GM12878 (cell line): ENCODE results near the gene CLIC6. TPM values are rescaled to one million over a fixed set of nuclear protein-coding genes. Genes with fewer than 3 reads are reported as not detected.

Experiments used
- ATAC-seq: fragments of 200-7000 bp; cut with Tn5 transposase; 3 replicates; pipeline ENCODE4 v1.9.1; 2020; ENCODE audit warnings: mild to moderate bottlenecking, moderate library complexity
- BruUV-seq: library from RNA; stranded (reverse); fragments of 400-500 nt; replicated peaks from 2 replicates; lab custom pipeline; 2021; lab: Mats Ljungman, UMichigan
- CTCF ChIA-PET: fragments of 300-600 bp; sonication (Branson Sonifier 250); formaldehyde crosslinking; extraction: SDS; loops from one replicate; lab custom pipeline; 2021; ENCODE audit warnings: inconsistent platforms; lab: Yijun Ruan, JAX
- POLR2A ChIA-PET: fragments of 350-600 bp; formaldehyde crosslinking; extraction: SDS; loops from one replicate; lab custom pipeline; 2021; ENCODE audit warnings: inconsistent platforms; lab: Charles Lee
- RAD21 ChIA-PET: fragments of 300-600 bp; sonication (Branson Sonifier 250); formaldehyde crosslinking; loops from one replicate; lab custom pipeline; 2023; ENCODE audit warnings: antibody characterized with exemption; ENCODE audit not compliant: unreplicated experiment; lab: Charles Lee
- SMC1A ChIA-PET: fragments of 300-600 bp; sonication (Branson Sonifier 250); formaldehyde crosslinking; loops from one replicate; lab custom pipeline; 2023; ENCODE audit not compliant: unreplicated experiment, uncharacterized antibody; lab: Charles Lee
- DNase-seq: peaks from one replicate; pipeline ENCODE4 v3.0.0-alpha.2; 2011; ENCODE audit warnings: low read depth, low spot score
- FAIRE-seq: peaks from 3 replicates; lab custom pipeline; 2011; peaks lifted over from hg19 to GRCh38; lab: Jason Lieb, UNC
- H2AFZ ChIP-seq: 2 replicates; pipeline ENCODE4 v1.6.0; 2011; ENCODE audit warnings: low read depth, low read length, control low read depth; ENCODE audit not compliant: control insufficient read depth
- H3K27ac ChIP-seq: 2 replicates; pipeline ENCODE4 v1.5.1; 2011; ENCODE audit warnings: control low read depth; ENCODE audit not compliant: control insufficient read depth, insufficient read depth
- H3K27me3 ChIP-seq, 2 experiments: replicated peaks in 1 of 2; 2 replicates each; pipeline versions ENCODE4 v1.6.0 to v1.6.1; 2011; ENCODE audit warnings: low read length in 1 of 2; ENCODE audit not compliant: control insufficient read depth in 2 of 2, insufficient read depth in 2 of 2
- H3K36me3 ChIP-seq, 2 experiments: 2 replicates each; pipeline ENCODE4 v1.5.1; 2011; ENCODE audit warnings: low read length in 1 of 2; ENCODE audit not compliant: control insufficient read depth in 2 of 2, insufficient read depth in 2 of 2
- H3K4me1 ChIP-seq: 2 replicates; pipeline ENCODE4 v1.6.1; 2011; ENCODE audit warnings: mild to moderate bottlenecking, low read length, moderate library complexity, mixed read lengths; ENCODE audit not compliant: control insufficient read depth, insufficient read depth
- H3K4me2 ChIP-seq: 2 replicates; pipeline ENCODE4 v1.6.0; 2011; ENCODE audit warnings: control low read depth; ENCODE audit not compliant: control insufficient read depth, insufficient read depth
- H3K4me3 ChIP-seq: fragments of 200-600 bp; sonication (generic); 2 replicates; pipeline ENCODE4 v1.5.1; 2016
- H3K79me2 ChIP-seq: 2 replicates; pipeline ENCODE4 v1.6.0; 2011; ENCODE audit warnings: low read length; ENCODE audit not compliant: control insufficient read depth, insufficient read depth
- H3K9ac ChIP-seq: 2 replicates; pipeline ENCODE4 v1.8.0; 2011; ENCODE audit warnings: low read length, control low read depth, mixed read lengths; ENCODE audit not compliant: control insufficient read depth, insufficient read depth
- H3K9me3 ChIP-seq: replicated peaks from 3 replicates; pipeline ENCODE4 v1.5.1; 2011; ENCODE audit warnings: mild to moderate bottlenecking, low read length; ENCODE audit not compliant: control insufficient read depth, insufficient read depth
- H4K20me1 ChIP-seq: 2 replicates; pipeline ENCODE4 v1.6.0; 2011; ENCODE audit not compliant: control insufficient read depth, insufficient read depth
- CHD2 ChIP-seq: IDR thresholded peaks from 2 replicates; pipeline ENCODE4 v1.6.1; 2011; ENCODE audit warnings: low read depth, low read length, improper control_type of control experiment, borderline replicate concordance
- EED ChIP-seq: sonication (generic); IDR thresholded peaks from 2 replicates; pipeline ENCODE4 v1.6.1; 2016; ENCODE audit warnings: antibody characterized with exemption, low read depth
- FOXM1 ChIP-seq: IDR thresholded peaks from 2 replicates; pipeline ENCODE4 v1.6.1; 2012; ENCODE audit warnings: low read depth, mild to moderate bottlenecking, inconsistent platforms, low read length, moderate library complexity
- GATAD2B ChIP-seq: fragments of 450-650 bp; conservative IDR thresholded peaks from 2 replicates; pipeline ENCODE4 v1.6.1; 2017; ENCODE audit warnings: low read depth, mild to moderate bottlenecking, moderate library complexity
- NBN ChIP-seq: fragments of 450-650 bp; IDR thresholded peaks from 2 replicates; pipeline ENCODE4 v1.6.1; 2016
- YY1 ChIP-seq: IDR thresholded peaks from 2 replicates; pipeline ENCODE4 v1.6.1; 2011; ENCODE audit warnings: low read depth, mild to moderate bottlenecking, low read length
- ZBTB4 ChIP-seq: fragments of 450-650 bp; formaldehyde crosslinking; IDR thresholded peaks from 2 replicates; pipeline ENCODE4 v1.4.0; 2022; ENCODE audit warnings: mild to moderate bottlenecking, moderate library complexity
- WGBS: methylation state at CpG from one replicate; pipeline ENCODE4 v1.1.6; 2016; ENCODE audit warnings: low lambda C conversion rate; ENCODE audit not compliant: insufficient replicate concordance, insufficient coverage; ENCODE audit errors: missing lambda C conversion rate; 5-methylcytosine and 5-hydroxymethylcytosine counted together
- in situ Hi-C: fragments of 300-500 bp; cut with MboI; formaldehyde crosslinking; loops from 9 replicates; pipeline ENCODE4 v1.14.3; 2018; ENCODE audit warnings: mixed read lengths
- intact Hi-C: fragments of 100-400 bp; cut with micrococcal nuclease; formaldehyde crosslinking; loops from one replicate; pipeline ENCODE4 v1.14.2; 2022; ENCODE audit not compliant: unreplicated experiment
- polyA plus RNA-seq, 11 experiments: library from polyadenylated mRNA; depleted of rRNA in 4 of 11; unstranded in 6 of 11; stranded (reverse) in 5 of 11; fragments of >200 nt; fragmentation: Nextera tagmentation in 4 of 11; fragmentation: Illumina TruSeq in 1 of 11; extraction: Ambion mirVana in 4 of 11; extraction: Trizol in 1 of 11; gene quantifications; 1 replicate in 1 of 11; 2 replicates in 10 of 11; pipeline versions ENCODE4 v1.2.1 to v1.2.3, GENCODE V29; 2011 to 2016; ENCODE audit warnings: inconsistent platforms in 2 of 11, missing spikeins in 2 of 11, low read depth in 1 of 11
- total RNA-seq, 4 experiments: library from RNA; depleted of rRNA in 3 of 4; stranded (reverse); fragments of >200 nt in 3 of 4; fragmentation: Illumina TruSeq in 1 of 4; extraction: Trizol in 1 of 4; gene quantifications; 2 replicates each; pipeline versions ENCODE4 v1.2.1 to v1.2.3, GENCODE V29; 2013 to 2021

CLIC6 gene
- total and polyA plus RNA-seq, 10 of the 15 experiments (the other 5 are each of a cell fraction or from before 2014, with no cell fraction given) = 5.7 to 34.1 (median 11.2) TPM

DNA sequence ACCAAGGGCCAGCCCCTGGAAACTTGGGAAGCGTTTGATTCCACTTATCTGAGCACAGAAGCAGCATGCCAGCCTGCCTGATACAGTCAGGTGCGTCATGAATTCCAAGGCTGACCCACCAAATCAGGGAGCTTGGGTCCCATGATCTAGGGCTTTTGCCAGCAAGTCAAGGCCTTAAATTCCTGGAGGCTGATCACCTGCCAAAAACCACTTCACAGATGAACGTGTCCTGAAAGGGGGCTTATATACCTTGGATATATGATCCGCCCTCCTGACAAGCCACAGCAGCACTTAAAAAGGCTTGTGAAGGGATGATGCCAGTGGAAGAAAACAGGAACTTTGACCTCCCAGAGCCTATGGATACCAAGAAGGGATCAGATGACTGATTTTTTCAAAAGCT lies 24.0 kb upstream of the CLIC6 start:
- no peak for FAIRE-seq
- Histone ChIP-seq H3K79me2 (no peaks in the 10 kb centered on the region), H3K27ac (no peak overlapping the region), H3K36me3 (no peaks in the 10 kb centered on the region), H3K9ac (no peak overlapping the region), H4K20me1 (no peaks in the 10 kb centered on the region)
- WGBS = 94% methylated on average over 4 of the region's 4 CpGs
- SMC1A ChIA-PET = interaction anchor here (6.0 kb wide), 1 partner anchor 22 kb away, joined by 24 read pairs; the partner anchor contains the start of gene CLIC6
- CTCF ChIA-PET = no interaction called here
- no peak for ATAC-seq
- POLR2A ChIA-PET = no interaction called here
- in situ Hi-C loops (no loop called here), intact Hi-C loops (loop anchor here (5.0 kb wide), 1 partner anchor 222 kb away; no protein-coding TSS in a partner anchor)
- TF ChIP-seq YY1 = no peak
- no peak for TF ChIP-seq EED
- no peak for TF ChIP-seq NBN
- TF ChIP-seq FOXM1 = no peak
- no peak for TF ChIP-seq ZBTB4
- TF ChIP-seq GATAD2B = no peak
- TF ChIP-seq CHD2 = no peak
- TF ChIP-seq, all 136 proteins: peak for 0
- DNase-seq = no peak
- Histone ChIP-seq H2AFZ (no peak overlapping the region), H3K27me3 (no peaks in the 10 kb centered on the region), H3K9me3 (no peaks in the 10 kb centered on the region; the same call in 2 of the 3 replicates), H3K4me1 (peaks cover 36% of the 10 kb centered on the region), H3K4me2 (no peak overlapping the region), H3K4me3 (no peak overlapping the region)
- BruUV-seq = no TSS peak
- RAD21 ChIA-PET = no interaction called here
